Stimulated activated CD8-positive, alpha-beta memory T cell treated with anti-CD3 and anti-CD28 coated beads, Interleukin-4, amount 100 ng/mL, for 1 hour (primary cell): Measurements from ENCODE around the gene FARS2.

Experiments
- DNase-seq, 2 donors: peaks; one replicate each; pipeline ENCODE4 v3.0.0-alpha.2; 2020; ENCODE audit warnings: low read depth in 2 of 2, low spot score in 1 of 2

FARS2 gene

DNA sequence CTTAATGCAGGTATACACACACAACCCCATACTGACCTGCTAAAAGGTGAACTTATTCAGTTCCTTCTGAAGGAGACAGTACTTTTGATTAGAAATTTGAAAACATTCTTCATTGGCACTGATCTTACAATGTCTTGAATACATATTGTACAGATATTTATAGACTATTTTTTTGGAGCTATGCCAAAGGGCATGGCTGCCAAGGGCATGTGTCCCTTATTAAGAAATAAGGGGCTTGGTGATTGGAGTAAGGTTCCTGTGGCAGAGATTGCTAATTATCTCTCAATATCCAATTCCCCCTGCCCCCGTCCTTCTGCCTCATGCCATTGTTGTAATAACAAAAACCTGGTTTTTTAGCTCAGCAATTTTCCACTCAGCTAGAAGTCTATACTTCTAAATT, 355.9 kb downstream of the FARS2 start:
- DNase-seq = no peak

DNA sequence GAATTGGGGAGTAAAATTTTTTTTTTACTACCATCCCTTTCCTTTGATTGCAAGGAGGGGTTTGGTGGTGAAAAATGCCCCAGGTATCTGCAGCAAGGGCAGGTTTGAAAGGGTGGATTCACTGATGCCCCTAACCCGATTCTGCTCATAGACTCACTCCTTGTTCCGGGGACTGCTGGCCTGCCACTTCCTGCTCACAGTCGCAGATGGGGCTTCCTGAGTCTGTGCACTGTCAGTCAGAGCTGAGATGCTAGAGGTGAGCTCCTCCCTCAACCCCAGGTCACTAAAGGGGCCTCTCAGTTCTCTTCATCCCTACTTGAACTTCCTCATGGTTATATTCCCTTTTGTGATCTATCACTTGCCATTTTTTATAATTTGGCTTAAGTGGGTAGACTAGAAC, 357.9 kb downstream of the FARS2 start:
- peak; percentile 5 to 7 for DNase-seq

DNA sequence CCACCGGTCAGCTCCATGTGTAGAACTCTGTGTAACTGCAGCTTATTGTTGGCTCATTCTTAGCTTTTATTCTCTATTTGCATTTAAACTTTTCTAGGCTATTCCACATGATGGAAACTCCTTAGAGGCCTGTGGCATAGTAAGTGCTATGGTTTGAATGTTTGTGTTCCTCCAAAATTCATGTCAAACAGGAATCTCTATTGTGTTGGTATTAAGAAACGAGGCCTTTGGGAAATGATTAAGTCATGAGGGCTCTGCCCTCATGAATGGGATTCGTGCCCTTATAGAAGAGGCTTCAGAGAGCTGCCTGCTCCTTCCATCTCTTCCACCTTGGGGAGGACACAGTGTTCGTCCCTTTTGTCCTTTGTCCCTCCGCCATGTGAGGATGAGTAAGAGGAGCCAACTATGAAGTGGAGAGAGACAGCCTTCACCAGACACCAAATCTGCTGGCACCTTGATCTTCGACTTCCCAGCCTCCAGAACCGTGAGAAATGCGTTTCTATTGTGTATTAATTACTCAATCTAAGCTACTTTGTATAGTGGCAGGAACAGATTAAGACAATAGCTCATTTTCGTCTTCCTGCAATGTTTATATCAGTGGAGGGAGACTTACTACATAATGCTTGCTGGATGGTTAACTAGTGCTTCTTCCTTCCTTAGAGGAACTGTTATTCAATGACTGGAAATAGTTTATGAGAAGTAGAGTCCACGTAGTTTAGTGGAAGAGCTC, 361.1 kb downstream of the FARS2 start:
- DNase-seq = no peak

DNA sequence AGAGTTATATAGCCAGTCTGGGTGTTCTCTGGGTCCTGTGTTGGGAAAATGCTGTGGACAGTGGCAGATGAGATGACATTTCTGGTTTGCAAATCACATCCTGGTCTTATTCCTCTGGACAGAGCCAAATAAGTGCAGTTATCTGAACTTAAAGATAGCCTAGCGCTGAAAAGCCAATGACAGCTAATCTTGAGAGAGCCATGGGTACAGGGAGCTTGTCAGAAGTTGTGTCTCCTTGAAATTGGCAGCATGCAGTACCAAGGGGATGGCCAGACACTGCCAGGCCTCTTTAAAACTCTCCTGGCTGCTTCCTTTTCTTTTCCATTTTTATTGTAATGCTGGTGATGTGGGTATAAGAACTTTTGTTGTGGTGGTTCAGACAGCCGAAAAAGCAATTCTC, 362.5 kb downstream of the FARS2 start:
- no peak for DNase-seq

DNA sequence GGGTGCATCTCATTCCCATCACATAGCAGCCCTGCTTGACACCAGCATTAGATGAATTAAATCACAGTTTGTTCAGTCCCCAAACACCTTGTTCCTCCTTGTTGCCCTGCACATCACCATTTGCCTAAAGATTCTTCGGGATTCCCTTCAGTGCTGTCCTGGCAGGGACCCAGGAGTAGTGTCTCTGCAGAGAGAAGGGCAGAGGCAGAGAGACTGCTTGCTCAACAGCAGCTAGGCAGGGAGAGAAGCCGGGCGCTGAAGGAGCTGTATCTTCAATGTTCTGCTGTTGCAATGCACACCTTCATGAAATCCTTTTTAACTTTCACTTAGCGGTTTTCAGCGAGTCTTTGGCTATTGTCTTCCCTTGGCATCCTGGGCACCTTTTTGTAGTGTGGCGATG, 362.9 kb downstream of the FARS2 start:
- DNase-seq = no peak

DNA sequence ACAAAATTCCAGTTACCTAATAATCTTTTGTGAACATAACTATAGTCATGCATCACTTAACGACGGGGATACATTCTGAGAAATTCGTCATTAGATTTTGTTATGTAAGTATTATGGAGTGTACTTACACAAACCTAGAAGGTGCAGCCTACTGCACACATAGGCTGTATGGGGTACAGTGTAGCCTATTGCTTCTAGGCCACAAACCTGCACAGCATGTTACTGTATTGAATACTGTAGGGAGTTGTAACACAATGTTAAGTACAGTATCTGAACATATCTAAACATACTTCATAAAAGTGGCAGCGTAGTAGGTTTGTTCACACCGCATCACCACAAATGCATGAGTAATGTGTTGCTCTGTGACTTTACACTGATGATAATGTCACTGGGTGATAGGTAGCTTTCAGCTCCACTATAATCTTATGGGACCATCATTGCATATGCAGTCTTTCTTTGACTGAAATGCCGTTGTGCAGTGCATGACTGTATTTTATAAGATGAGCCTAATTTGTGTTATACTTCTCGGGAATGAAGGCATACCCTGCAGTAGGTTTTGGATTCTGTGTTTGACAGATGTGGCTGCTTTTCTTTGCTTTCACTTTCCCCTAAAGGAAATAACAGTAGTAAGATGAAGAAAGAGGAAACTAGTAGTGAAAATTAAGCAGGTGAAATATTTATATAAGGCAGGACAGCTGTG, 365.6 kb downstream of the FARS2 start:
- DNase-seq = no peak

DNA sequence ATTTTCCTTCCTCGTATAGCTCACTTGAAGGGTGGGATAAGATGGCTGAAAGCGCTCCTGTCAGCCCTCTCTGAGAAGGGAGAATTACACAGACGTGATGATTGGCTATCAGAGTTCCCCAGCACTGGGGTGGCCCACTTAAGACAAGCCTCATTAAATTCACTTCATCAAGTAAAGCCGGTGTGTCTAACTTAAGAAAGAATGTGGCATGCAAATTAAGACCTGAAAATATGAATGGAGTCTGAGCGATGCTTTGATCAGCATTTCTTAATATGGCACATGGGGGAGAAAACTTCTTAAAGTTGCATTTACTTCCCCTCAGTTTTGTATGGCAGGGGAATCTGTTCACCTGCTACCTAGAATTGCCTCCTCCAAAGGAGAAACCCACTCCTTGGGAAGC, 369.3 kb downstream of the FARS2 start:
- no peak for DNase-seq

DNA sequence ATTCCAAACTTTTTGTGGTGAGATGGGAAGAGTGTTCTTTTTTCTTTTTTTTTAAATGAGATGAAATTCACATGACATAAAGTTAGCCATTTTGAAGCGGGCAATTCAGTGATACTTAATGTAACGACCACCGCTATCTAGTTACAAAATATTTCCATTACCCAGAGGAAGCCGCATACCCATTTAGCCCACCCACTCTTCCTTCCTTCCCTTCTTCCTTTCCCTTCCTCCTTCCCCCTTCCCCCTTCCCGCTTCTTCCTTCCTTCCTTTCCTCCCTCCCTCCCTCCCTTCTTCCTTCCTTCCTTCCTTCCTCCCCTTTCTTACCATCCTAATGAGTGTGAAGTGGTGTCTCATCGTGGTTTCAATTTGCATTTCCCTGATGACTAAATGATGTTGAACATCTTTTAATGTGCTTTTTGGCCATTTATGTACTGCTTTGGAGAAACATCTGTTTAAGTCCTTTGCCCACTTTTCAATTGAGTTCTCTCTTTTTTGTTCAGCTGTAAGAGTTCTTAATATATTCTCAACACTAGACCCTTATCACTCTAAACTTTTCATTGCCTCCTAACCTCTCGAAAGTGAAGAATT, 371.1 kb downstream of the FARS2 start:
- no peak for DNase-seq

DNA sequence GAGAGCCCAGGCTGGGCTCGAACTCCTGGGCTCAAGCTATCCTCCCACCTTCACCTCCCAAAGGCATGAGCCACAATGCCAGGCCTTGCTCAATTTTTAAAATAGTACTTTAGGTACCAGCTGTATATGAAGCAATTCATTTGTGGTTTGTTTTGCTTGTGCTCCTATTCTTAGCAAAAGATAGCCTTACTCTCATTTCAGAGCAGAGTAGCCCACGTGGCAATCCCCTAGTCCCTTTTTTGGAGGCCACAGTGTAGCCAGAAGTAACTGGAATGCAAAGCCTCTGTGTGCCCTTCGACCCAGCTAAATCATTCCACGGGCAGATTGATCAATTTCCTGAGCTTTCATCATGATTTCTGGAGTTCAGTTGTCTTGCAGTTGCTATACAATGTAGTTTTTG, 373.2 kb downstream of the FARS2 start:
- DNase-seq = no peak

DNA sequence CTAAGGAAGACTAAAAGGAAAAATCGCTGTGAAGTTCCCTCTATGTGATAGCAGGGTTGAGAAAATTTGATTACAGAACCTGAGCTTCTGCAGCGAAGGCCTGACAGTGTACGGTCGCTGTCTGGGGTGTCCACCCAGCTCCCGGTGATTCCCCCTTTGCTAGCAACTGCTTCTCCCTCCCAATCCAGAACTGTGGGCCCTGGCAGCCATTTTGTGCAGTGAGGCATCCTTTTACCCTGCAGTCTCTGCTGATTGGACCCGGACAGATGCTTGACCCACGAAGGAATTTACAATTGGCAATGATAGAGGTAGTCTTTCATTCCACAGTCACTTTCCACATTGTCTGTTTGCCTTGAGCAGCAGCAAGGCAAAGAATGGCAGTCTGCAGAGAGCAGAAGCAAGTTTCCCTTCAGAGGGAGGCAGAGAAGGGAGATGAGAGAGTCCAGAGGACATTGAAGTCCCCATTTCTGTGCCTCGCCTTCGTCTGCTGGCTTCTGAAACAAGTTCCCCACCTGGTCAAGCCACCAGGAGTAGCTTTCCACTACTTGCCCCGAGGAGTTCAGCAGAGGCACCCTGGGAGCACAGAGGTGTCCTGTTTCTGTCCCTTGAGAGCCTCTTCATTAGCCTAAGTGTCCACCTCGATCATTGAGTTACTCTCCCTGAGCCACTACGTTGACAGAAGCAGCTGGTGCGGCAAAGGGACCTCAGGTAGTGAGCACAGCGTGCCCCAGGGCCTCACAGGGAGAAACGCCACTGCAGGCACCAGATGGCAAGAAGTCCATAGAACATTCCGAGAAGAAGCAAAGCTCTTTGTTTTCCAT, 375.1 kb downstream of the FARS2 start:
- DNase-seq = no peak

DNA sequence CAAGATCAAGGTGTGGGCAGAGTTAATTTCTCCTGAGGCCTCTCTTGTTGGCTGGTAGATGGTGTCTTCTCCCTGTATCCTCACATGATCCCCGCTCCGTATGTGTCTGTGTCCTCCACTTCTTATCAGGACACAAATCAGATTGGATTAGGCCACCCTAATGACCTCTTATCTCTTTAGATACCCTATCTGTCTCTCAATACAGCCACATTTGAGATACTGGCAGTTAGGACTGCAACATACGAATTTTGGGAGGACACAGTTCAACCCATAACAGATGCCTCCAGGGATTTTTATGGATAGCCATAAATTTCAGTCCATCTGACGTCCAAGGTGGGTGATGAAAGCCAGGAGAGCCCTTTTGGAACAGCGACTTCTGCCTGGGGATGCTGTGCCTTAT, 376.4 kb downstream of the FARS2 start:
- no peak for DNase-seq

DNA sequence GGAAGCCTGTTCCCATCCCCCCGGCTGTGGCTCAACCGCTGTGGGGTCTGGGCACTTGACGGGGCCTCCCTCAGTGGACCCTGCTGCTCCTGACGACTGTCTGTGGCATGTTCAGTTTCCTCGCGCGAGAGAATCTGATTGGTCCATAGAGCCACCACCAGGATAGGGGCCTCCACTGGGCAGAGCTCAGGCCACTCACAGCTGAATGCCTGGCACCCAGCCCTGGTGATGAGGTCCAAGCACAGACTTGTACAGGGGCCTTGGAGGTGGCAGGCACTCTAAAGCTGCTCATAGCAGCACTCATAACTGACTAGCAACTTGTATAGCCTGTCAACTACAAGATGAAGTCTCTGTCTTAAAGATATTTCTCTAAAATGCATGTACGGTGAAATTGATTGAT, 377.4 kb downstream of the FARS2 start:
- no peak for DNase-seq

DNA sequence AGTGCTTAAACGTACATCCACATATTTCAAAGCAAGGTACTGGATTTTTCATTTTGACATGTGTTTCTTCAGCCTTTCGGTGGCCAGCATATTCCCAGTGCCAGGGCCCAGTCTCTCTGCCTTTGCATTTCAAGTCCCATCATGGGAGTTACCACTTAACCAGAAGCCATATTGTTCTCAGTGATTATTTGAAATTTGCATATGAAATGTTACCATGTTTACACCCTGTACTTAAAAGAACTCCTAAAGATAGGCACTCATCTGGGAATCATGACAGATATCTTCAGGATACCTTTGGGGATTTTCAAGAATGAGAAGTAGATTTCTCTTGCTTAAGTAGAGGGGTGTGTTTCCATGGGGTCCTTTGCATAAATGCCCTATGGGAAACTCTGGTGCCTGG, 377.9 kb downstream of the FARS2 start:
- DNase-seq = no peak

DNA sequence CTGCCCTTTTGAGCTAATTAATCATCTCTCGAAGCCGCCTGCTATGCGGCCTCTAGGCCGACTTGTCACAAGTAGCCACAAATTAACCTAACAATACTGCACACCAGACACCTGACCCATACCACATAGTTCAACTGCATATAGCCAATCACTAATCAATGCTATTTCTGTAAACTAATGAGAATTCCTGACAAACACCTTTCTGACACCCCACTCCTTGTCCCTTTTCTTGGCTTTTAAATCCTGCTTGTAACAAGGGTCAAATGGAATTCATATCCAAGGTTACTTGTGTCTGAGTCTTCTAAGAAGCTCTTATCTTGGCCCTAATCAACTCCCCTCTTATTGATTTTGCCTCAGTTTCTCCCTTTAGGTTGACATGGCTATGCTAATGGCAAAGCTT, 379.3 kb downstream of the FARS2 start:
- no peak for DNase-seq

DNA sequence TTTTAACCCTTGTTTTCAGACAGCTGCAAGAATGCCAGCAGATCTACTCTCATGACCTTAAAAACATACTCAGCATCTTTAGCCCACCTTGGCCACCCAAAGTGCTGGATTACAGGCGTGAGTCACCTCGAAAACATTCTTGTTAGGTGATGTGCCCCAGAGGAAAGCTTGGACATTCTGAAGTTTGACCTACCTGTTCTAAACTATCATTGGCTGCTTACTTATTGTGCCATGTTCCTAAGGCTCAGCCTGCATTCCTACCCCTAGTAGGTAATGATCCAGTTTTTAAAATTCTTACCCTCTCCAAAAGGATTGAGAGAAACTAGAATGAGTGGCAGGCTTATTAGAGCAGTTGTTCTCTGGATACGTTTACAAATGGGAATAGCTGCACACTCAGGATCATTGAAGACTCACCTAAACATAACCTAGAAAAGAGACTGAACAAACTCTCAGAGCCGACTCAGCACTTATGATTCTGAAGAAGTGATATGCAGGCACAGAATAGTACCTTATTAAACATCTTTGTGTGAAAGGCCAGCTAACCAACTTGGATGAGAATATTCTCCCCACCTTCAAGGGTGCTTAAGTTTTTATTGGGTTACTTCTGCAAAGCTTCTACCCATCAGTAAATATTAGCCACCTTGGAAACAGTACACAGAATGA, 383.3 kb downstream of the FARS2 start:
- no peak for DNase-seq

DNA sequence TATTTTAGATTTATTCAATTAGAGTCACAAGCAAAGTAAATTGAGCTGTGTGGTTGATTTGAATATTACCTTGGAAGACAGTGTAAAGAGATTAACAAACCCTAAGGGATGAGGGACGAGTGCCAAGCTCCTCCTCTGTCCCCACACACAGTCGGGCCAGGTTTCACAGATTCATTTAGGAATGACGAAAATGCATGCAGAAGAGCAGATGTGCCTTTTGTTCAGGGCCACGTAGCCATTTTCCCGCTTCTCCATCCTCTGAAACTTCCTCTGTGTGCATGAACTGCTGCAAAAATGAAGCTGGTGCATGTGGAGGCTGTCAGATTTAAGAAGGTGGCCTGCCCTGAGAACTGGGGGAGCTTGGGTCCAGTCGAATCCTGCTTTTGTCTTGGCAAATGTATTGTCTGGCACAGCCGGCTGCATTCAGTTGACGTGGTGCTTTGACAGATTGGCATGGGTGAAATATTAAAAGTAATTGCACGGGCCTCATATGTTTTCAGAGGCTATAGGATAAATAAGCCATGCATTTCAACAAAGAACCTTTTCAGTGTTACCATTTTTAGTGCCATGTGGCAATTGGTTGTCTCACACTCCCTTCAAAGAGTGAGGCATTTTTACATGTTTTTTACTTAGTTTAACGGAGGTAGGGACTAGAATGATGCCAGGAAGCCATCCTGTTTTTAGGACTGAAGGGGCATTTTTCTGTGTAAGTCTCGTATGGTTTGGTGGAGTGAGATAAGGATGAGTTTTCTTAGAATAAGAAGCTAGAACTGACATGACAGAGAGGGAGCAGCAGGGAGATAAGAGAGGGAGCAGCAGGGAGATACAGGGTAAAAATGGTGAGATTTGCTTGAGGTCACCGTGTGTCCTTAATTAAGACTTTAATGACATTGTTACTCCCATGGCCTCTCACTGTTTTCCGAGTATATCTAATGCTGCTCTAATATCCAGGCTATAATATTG, 384.3 kb downstream of the FARS2 start:
- no peak for DNase-seq

DNA sequence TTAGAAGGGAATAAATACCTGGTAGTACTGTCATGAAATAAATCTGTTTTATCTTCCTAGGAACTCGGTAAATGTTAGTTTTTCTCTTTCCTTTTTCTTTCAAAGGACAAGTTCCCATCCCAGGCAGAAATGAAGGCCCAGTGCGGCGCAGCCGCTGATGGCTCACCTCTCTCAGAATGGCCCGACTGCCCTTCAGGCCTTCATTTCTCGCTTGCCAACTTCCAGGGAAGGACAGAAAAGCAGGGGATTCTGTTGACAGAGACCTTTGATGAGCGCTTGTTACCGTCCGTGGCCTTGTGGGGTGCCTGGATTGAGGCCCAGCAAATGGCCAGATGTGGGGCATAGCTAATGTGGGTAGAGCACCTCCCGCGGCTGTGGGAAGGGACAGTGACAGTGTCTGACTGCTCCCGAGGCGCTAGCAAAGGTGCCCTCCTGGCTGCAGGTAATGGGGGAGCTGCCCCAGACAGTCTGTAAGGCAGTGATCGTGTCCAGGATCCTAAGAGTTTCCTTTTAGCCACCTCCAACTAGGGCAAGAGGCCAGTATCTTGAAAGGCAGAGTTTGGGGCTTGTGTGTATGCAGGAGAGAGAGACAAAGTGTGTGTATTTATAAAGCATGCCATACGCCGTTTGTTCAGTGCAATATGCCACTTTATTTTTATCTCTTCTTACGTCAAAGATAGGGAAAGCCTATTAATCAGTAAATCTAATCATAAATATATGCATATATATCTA, 391.3 kb downstream of the FARS2 start:
- no peak for DNase-seq

DNA sequence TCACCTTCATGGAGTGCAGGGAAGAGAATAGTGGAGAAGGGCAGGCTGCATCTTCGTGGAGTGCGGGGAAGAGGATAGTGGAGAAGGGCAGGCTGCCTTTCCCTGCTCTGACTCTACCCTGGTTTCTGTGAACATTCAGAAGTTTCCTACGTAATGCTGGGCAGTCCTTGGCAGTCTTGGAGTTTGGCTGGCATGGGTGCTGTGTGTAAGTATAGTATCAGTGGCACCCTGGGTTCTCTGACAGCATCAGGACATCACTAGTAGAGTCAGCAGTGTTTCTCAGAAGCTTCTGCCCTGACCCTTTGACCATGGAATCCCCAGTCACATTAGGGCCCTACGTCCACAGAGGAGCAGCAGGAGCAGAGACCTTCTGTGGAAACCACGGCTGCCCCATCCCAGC, 392.5 kb downstream of the FARS2 start:
- DNase-seq = no peak

DNA sequence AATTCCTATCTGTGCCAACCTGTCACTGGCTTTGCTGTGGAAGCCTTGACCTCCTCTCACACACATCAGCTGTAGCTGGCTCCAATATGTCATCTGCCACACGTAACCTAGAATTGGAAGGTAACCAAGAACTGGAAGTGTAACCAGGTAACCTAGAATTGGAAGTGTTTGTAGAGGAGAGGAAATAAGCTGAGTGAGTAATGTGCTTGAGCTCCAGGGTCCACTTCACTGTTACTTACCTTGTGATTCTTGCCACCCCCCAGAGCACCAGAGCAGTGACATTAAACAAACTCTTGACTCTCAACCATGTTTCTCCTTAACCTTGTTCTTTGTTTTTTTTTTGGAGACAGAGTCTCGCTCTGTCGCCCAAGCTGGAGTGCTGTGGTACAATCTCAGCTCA, 394.9 kb downstream of the FARS2 start:
- no peak for DNase-seq
